ENCODE measurements around the gene SRPK1.
A peak's percentile ranks its signal among the peaks of the same experiment; 100 is the strongest.

SRPK1 gene

GRCh38 chr6:35900448-35900847 lies 20.4 kb downstream of the SRPK1 start:
- FAIRE-seq = no peak
- no peak for DNase-seq (ENCODE audit: low spot score)

DNA sequence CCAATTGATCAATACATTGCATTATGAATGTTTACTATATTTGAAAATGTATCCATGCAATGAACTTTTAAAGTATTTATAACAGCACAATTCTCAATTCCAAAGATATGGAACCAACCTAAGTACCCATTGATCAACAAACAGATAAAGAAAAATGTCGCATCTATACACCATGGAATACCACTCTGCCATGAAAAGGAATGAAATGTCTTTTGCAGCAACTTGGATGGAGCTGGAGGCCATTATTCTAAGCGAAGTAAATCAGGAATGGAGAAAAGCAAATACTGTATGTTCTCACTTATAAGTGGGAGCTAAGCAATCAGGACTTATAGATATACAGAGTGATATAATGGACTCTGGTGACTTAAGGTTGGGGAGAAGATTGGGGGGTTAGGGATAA lies 22.9 kb downstream of the SRPK1 start:
- no peak for FAIRE-seq
- no peak for DNase-seq (ENCODE audit: low spot score)

DNA sequence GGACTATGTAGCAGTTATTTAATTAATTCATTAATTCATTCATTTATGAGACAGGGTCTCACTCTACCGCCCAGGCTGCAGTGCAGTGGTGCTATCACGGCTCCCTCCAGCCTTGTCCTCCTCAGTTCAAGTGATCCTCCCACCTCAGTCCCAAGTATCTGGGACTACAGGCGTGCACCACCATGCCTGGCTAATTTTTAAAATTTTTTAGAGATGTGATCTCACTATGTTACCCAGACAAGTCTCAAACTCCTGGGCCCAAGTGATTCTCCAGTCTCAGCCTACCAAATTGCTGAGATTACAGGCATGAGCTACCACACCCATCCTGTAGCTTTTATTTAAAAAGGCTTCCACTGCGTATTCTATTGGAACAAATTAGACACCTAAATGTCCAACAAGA lies 23.4 kb downstream of the SRPK1 start:
- no peak for DNase-seq (ENCODE audit: low spot score)
- no peak for FAIRE-seq

DNA sequence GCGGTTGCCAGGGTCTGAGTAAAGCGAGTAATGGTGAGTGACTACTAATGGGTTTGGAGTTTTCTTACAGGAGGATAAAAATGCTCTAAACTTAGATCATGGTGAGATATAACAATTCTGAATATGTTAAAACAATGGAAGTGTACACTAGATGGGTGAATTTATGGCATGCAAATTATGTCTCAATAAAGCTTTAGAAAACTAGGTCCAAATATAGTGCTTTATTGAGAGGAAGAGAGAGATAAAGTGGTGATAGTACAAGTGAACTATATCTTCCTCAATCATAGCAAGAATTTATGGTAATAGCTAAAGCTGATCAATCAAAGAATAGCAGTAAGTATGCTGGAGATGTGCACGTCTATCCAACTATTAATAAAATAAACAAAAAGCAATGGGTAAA lies 23.9 kb downstream of the SRPK1 start:
- FAIRE-seq (no peak), DNase-seq (ENCODE audit: low spot score) (no peak)

DNA sequence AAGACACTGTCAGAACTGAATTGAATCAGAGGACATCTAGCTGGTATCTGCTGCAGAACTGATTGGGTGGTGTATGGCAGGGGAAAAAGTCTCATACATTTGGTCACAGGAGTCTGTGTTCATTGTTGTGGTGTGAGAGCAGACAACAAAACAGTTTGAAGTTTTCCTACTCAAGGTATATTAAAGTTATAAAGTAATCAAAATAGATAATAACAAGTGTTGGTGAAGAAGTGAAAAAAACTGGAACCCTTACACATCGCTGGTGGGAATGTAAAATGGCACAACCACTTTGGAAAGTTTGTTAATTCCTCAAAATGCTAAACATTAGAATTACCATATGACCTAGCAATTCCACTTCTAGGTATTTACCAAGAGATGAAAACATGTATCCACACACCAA lies 24.7 kb downstream of the SRPK1 start:
- DNase-seq (ENCODE audit: low spot score) (no peak), FAIRE-seq (no peak)

- DNase-seq (ENCODE audit: low spot score) (no peak), FAIRE-seq (no peak)
These were observed 25.3 kb downstream of the SRPK1 start for GRCh38 chr6:35895560-35895959.

DNA sequence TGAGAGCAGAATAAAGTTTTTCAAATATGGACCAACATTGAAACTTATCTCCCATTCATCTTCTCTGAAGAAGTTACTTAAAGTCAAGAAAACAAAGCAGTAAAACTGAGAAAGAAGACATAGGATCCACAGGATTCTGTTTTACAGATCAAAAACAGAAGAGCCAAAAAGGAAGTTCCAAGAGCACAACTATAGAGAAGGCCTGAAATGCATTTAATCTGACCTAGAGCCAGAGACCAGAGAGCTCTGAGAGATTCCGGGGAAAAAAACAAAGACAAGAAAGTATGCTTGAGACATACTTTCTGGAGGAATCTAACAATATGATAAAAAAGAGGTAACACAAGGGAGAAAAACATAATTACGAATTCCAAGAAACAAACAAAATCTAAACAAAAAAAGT lies 26.1 kb downstream of the SRPK1 start:
- DNase-seq (ENCODE audit: low spot score) (no peak), FAIRE-seq (no peak)

- FAIRE-seq = peak; percentile 95
- peak; percentile 70 for DNase-seq (ENCODE audit: low spot score)
These were observed 27.7 kb downstream of the SRPK1 start for GRCh38 chr6:35893246-35893645.

GRCh38 chr6:35892482-35892881 lies 28.4 kb downstream of the SRPK1 start:
- DNase-seq (ENCODE audit: low spot score) (no peak), FAIRE-seq (no peak)

- FAIRE-seq (no peak), DNase-seq (ENCODE audit: low spot score) (no peak)
These were observed 41.7 kb downstream of the SRPK1 start for GRCh38 chr6:35879151-35879550.

GRCh38 chr6:35876902-35877301 lies 44.0 kb downstream of the SRPK1 start:
- DNase-seq (ENCODE audit: low spot score) = no peak
- FAIRE-seq = no peak

DNA sequence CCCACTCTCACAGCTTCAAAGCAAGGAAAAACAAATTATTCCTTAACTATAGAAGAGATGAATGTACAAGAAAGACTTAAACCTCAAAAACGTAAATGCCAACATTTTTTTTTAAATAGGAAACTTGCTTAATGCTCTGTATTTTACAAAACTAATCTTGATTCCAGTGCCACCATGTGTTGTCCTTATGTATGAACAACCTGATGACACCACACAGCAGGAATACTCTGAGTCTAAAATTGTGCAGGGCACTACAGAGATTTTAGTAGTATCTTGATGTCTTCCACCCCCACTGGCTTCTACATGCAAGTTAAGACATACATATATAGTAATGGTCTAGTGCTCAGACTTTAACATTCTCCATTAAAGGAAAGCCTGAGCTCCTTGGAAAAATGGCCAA lies 46.2 kb downstream of the SRPK1 start:
- FAIRE-seq = no peak

GRCh38 chr6:35859367-35859766 lies 61.5 kb downstream of the SRPK1 start:
- no peak for FAIRE-seq
- no peak for DNase-seq (ENCODE audit: low spot score)

More for the DNA sequence above, 46.2 kb downstream of the SRPK1 start:
- no peak for DNase-seq (ENCODE audit: low spot score)

DNA sequence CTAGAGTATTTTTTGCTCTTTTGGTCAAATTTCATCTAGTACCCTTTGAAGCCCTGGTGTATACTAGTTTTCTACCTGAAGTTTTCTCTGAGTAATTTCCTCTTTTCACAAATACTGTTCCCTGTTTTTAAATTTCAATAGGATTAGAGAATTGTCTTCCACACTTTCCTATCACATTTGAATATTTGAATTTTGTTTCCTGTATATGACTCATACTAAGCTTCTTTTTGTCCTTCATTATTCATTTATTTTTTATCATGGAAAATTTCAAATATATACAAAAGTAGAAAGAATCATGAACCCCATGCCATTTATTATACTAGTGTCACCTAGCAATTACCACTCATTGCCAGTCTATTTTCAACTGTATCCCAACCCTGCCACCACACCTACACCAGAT lies 63.0 kb downstream of the SRPK1 start:
- FAIRE-seq (no peak), DNase-seq (ENCODE audit: low spot score) (no peak)

DNA sequence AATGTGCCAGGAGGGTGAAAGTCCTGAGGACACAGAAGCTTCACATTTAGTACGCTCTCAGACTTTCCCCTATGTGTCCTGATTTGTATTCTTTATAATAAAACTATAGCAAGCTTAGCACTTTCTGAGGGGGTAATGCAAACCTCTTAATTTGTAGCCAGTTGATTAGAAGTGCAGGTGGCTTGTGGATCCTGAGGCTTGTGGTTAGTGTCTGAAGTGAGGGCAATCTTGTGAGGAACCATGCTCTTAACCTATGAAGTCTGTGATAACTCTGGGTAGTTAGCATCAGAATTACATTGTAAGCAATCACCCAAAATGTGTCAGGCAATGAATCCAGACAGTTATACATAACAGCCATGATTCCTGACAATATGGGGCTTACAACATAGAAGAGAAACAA lies 64.6 kb downstream of the SRPK1 start:
- FAIRE-seq = no peak
- DNase-seq (ENCODE audit: low spot score) = no peak

DNA sequence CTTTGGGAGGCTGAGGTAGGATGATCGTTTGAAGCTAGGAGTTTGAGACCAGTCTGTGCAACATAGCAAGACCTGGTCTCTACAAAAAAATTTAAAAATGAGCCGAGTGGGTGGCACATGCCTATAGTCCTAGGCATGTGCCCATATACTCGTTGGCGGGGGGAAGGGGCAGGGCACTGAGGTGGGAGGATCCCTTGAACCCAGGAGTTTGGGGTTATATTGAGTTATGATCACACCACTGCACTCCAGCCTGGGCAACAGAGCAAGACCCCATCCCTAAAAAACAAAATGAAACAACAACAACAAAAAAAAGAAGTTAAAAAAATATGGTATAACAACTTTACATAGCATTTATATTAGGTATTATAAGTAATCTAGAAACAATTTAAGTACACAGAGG lies 67.9 kb downstream of the SRPK1 start:
- DNase-seq (ENCODE audit: low spot score) (no peak), FAIRE-seq (no peak)

GRCh38 chr6:35850208-35850607 lies 70.7 kb downstream of the SRPK1 start:
- FAIRE-seq (no peak), DNase-seq (ENCODE audit: low spot score) (no peak)

DNA sequence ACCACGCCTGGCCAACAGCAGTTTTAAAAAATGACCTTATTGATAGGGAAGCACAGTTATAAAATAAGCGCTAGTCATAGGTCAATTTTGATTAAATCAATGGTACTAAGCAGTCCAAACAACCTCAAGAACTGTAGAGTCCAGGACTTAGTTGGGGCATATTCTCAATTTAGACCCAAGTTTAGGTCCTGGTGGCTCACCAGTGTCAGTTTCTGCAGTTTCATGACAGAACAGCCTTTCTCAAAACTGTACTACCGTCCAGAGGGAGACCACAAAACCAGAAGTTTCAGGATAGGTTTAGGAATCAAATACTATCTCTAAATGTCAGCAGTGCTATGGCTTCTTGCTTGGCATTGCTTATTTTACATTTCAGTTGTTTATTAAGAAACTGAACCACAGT lies 76.6 kb downstream of the SRPK1 start:
- DNase-seq (ENCODE audit: low spot score) (no peak), FAIRE-seq (no peak)

DNA sequence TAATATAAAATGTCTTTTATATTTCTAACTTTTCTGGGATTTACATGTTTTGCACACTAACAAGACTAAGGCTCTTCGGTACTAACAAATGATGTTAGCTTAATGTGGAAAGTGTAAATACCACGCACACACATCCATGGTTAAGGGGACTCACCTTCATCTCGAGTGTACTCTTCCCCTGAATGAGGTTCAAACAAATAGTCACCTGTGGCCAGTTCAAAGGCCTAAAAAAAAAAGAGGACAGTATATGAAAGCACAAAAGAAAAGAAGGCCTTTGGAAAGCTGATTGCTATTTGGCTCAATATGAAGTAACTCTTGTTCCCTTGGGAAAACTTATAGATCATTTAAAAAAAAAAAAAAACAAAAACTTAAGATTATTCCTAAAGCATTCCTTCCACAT lies 78.5 kb downstream of the SRPK1 start:
- DNase-seq (ENCODE audit: low spot score) (no peak), FAIRE-seq (no peak)

DNA sequence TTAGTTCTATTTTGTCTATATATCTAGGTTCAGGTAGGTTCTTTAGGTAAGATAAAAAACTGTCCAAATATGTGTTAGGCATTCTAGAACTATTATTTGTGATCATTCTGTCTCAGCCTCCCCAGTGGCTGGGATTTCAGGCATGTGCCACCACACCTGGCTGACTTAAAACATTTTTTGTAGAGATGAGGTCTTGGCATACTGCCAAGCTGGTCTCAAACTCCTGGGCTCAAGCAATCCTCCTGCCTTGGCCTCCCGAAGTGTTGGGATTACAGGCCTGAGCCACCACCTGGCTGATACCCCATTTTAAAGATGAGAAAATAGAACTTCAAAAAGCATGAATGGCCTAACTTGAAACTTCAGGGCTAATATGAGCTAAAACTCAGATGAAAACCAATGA lies 81.9 kb downstream of the SRPK1 start:
- no peak for DNase-seq (ENCODE audit: low spot score)
- no peak for FAIRE-seq

DNA sequence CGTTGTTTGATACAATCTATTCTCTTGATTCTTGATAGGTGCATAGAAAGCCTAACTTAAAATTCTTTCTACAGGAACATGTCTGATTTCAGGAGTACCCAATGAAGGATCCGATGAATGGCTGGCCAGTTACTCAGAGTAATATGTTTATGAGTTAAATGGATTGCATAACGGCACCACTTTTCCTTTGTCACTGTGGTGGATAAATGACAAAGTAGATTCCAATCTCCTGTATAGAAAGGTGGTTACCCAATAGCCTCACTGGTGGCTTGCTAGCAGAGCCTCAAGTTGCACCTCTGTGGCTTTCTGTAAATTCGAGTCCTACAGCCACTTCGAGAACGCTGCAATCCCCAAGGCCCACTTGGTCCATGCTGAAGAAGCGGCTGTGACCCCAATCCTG lies 87.4 kb downstream of the SRPK1 start:
- no peak for DNase-seq (ENCODE audit: low spot score)
- no peak for FAIRE-seq

DNA sequence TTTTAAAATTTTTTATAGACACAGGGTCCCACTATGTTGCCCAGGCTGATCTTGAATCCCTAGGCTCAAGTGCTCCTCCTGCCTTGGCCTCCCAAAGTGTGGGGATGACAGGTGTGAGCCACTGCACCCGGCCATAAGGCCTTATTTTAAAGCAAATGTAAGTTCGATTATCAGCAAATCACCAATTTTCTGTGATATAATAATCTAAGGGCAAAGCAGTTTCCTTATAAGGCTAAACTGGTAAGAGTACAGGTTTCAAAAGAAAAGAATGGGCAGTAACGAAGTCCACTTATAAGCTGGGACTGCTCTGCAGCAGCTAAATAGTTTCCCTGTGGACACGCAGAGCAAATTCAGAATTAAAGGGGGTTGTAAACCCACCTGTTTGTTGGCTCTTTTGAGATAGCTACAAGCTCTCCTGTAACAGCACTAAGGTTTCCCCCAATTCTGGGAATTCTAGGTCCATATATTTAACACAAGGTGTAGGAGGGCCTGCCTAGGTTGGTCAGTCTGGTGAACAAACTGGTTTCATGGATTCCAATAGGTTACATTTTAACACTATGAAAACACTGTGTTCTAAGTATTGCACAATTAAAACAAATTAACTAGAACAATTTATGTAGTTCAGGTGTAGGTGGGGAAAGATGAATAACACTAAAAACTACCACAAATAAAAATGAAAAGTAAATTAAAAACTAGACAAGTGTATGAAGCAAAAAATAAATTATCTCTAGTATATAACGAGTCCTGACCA lies 89.5 kb downstream of the SRPK1 start:
- DNase-seq (ENCODE audit: low spot score) = no peak
- FAIRE-seq = no peak

- FAIRE-seq (no peak), DNase-seq (ENCODE audit: low spot score) (no peak)
These were observed 91.6 kb downstream of the SRPK1 start for GRCh38 chr6:35829306-35829705.
